NAMALWA (cell line): ENCODE data around the gene PTPN5.
"Not testable (repeated sequence)": the region's sequence is repeated elsewhere in the genome, so short reads cannot be mapped to it uniquely, and the experiment has no call there.

Source experiments
- DNase-seq: peaks from one replicate; pipeline ENCODE4 v3.0.0-alpha.2; 2015; ENCODE audit warnings: low spot score

PTPN5 gene

DNA sequence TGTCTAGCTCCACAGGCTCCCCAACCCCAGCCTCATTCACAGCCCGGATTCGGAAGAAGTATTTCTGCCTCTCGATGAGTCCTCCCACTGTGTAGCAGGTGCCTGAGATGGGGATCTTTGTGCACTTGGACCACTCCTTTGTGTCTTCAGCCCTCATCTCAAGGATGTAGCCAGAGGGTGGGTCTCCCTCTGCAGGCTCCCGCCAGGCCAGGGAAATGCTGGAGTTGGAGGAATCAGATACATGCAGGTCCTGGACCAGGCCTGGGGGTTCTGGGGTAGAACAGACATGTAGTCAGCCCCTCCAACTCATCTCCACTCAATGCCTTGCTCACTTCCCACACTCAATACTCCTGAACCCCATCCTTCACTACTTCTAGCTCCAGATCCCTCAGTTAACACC is 82.2 kb downstream of the PTPN5 start:
- DNase-seq = no peak

- DNase-seq = no peak
These were observed 83.7 kb downstream of the PTPN5 start for GRCh38 chr11:18707811-18708340.

DNA sequence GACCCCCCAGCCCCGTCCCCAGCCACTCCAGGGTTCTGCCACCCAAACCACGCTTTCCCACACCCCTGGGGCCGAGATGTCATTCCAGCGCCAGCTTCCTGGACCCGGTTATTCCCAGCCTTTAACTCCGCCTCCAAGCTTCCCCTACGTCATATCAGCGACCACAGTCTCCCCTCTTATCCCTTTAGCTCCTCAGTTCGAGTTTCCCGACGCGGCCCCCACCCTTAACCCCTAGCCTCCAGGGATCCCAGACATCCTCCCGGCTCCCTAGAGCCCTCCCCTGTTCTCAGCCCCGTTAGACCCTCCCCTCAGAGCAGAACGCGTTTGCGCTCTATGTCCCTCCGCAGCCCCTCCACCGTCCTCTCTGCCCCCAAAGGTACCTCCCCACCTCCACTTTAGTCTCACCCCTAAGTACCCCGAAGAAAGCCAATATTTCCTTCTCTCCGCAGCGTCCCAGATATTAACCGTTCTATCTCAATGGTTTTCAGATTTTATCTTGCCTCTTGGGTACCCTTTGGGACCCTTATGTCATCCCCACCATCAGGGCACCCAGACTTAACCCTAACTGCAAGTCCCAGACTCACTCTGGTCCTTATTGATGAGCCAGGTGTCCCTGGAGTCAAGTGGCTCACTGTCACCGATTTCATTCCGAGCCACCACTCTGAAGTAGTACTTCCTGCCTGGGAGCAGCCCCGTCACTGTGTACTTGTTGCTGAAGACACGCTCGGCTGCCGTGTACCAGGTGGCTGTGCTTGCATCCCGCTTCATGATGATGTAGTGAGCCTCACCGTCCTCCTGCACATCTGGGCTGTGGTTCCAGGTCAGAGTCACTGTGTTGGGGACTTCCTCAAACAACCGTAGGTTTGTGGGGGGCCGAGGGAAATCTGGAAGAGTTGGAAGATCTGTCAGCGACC is 85.0 kb downstream of the PTPN5 start:
- DNase-seq = no peak

- no peak for DNase-seq
These were observed 85.8 kb downstream of the PTPN5 start for GRCh38 chr11:18705651-18706281.

- no peak for DNase-seq
These were observed 86.9 kb downstream of the PTPN5 start for GRCh38 chr11:18704698-18705097.

GRCh38 chr11:18704045-18704645 is 87.5 kb downstream of the PTPN5 start:
- DNase-seq = no peak

GRCh38 chr11:18703001-18703763 is 88.4 kb downstream of the PTPN5 start:
- DNase-seq = no peak

DNA sequence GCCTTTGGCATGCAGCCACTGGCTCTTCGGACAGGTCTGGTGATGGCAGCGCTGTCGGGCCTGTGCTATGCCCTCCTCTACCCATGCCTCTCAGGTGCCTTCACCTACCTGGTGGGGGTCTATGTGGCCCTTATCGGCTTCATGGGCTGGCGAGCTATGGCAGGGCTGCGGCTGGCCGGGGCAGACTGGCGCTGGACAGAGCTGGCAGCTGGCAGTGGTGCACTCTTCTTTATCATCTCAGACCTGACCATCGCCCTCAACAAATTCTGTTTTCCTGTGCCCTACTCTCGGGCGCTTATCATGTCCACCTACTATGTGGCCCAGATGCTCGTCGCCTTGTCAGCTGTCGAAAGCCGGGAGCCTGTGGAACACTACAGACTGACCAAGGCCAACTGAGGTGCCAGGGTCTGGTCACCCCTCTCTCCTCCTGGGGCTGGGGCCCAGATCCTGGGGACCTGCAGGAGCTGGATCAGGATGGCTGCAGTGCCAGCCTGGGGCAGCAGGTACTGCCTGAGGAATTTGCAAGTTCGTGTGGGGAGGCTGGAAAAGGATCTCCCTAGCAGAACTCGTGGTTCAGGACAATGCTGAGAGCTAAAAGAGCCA is 89.9 kb downstream of the PTPN5 start:
- DNase-seq = no peak

GRCh38 chr11:18700872-18701271 is 90.7 kb downstream of the PTPN5 start:
- no peak for DNase-seq

GRCh38 chr11:18700375-18700774 is 91.2 kb downstream of the PTPN5 start:
- no peak for DNase-seq

DNA sequence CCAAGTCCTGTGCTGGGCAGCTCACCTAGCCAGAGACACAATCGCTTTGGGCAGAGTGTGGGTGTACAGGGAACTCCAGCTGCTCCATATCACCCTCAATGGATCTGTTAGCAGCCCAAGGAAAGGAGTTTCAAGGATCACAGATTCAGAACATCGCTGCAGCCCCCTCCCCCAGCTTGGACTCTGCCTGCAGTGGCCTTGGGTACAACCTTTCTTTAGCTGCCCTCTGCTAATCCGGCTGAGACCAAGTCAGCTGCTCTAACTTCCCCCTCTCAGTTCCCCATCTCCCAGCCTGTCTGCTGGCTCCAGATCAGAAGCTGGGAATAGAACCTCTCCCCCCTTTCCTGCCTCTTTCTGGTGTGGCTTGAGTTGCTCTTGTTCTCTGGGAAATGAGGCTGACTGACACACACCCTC is 91.7 kb downstream of the PTPN5 start:
- DNase-seq = no peak

- no peak for DNase-seq
These were observed 92.4 kb downstream of the PTPN5 start for GRCh38 chr11:18699269-18699596.

GRCh38 chr11:18698341-18699268 is 93.0 kb downstream of the PTPN5 start, which contains the start of gene TMEM86A:
Gene TMEM86A (plus strand): TSS chr11:18698779. CDS start chr11:18698887, 108 bp downstream.
- peak; percentile 78 for DNase-seq

DNA sequence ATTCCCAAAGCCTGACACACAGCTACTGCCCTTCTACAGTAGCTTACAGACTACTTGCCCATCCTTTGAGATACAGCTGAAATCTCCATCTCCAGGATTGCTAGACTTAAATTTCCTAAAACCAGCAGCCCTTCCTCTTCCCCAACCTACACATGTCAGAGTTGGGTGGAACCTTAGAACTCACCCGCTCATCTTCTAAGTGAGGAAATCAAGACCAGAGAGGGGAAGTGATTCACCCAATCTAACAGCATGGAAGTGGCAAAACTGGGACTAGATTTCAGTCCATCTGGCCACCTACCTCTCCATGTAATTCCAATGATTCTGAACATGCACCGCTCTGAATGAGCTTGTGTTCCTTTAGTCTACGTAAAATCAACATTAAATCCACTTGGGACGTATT is 94.0 kb downstream of the PTPN5 start:
- no peak for DNase-seq

GRCh38 chr11:18696638-18697225 is 94.9 kb downstream of the PTPN5 start:
- DNase-seq = no peak

- no peak for DNase-seq
These were observed 98.4 kb downstream of the PTPN5 start for GRCh38 chr11:18692941-18693760.

GRCh38 chr11:18691467-18692140 is 100.0 kb downstream of the PTPN5 start:
- not testable (repeated sequence) for DNase-seq

DNA sequence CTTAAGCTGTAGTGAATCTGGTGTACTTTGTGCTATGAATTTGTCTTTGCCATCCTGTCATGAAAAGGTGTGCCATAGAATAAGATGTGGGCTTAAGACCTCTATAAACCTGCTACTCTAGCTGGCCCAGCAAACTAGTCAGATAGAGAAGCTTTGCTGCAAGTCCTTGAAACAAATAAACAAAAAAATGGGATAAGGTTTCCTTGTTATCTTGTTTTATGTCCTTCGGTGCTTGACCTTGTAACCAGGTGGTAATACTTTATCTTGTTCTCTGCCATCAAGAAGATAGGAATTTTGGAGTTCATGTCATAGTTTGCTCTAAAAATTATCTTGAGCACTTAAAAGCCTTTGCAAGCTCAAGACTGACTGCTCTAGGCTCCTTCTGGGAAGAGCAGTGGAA is 107.3 kb downstream of the PTPN5 start:
- no peak for DNase-seq

DNA sequence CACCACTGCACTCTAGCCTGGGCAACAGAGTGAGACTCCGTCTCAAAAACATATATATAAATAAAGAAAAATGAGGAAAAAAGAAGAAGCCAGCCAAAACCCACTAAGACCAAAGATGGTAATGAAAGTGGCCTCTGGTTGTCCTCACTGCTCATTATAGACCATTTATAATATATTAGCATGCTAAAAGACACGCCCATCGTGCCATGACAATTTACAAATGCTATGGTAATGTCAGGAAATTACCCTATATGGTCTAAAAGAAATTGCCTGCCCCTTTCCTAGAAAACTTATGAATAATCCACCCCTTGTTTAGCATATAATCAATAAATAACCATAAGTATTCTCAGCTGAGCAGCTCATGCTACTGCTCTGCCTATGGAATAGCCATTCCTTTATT is 109.1 kb downstream of the PTPN5 start:
- no peak for DNase-seq
